ENCODE results near the gene ZDHHC1. TPM values are rescaled to one million over a fixed set of nuclear protein-coding genes. Genes with fewer than 3 reads are reported as not detected.

ZDHHC1 gene
- total RNA-seq, 4 donors from 2014 or later, result 7.1 to 36.3 (median 20.5) TPM

DNA sequence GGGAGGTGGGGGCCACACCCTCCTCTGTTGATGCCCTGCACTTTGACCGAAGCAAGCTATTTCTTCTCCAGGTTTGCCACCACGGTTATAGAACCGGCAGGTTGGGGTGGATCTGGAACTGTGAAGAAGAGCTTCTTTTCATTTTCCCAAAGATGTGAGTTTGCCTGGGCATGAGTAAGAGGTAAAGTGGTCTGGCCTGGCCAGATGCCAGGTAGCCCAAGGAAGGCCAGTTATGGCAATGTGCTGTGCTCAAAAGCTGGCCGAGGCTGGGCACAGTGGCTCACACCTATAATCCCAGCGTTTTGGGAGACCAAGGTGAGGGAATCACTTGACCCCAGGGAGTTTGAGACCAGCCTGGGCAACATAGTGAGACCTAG lies 46.0 kb upstream of the ZDHHC1 start:
- TF ChIP-seq EP300 (IDR thresholded peaks at IDR 0.05; ENCODE audit: low read depth) (no peak), POLR2A (IDR thresholded peaks at IDR 0.05) (peak; percentile 83), CTCF (IDR thresholded peaks at IDR 0.05) (no peak), POLR2AphosphoS5 (IDR thresholded peaks at IDR 0.05) (peak in 1 of 3 donors; percentile 14)
- no peak for DNase-seq
- Histone ChIP-seq H3K36me3 (no peaks in the 10 kb centered on the region), H3K27me3 (no peaks in the 10 kb centered on the region), H3K4me1 (peaks cover 74 to 84% (median 83%) of the 10 kb centered on the region in 4 donors), H3K4me3 (no peak overlapping the region), H3K27ac (peak overlapping the region; percentile 90 to 95 (median 94)), H3K9me3 (no peaks in the 10 kb centered on the region)
- intact Hi-C loops (cut with DNase I; ENCODE audit: low total_unique reads), result no loop called here
- WGBS, 2 donors (ENCODE audit: low coverage in 1 of 2), result 53% methylated on average over 5 of the region's 5 CpGs; no CpG with 5 or more reads in 1 of the 2 donors
- in situ Hi-C loops (cut with MboI; ENCODE audit: low pct_ligation_motif_present in 1 of 4, low pct_unique_long_range_greater_than_20kb in 1 of 4, low sequenced_read_pairs in 3 of 4), result no loop called here

DNA sequence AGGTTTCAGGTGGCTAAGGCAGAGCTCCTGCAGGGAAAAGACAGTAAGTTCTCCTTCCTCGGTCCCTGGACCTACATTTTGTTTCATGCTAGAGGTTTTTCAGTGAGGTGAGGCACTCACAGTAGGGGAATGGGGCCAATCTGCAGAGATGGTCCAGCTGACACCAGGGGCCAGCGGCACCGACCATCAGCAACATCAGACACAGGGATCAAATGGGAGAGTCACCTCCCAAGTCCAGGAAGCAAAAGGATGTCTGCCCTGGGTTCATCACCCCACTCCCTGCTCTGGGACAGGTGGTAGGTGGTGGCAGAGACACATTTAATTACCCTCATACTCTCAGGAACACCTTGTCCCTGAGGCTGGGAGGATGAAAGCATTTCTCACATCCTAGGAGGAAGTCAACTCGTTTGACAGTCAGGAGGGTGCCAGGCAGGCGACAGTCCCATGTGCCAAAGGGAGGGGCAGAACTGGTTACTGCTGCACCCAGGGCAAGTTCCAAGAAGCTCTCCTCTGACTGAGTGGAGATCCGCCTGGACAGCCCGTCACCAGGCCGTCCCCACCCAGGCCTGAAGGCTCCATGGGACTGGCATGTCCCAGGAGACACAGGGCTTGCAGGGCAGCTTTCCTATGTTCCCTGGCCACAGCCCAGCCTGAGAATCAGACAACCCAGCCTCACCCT lies 45.5 kb upstream of the ZDHHC1 start:
- peak overlapping the region; percentile 94 to 95 (median 94) for H3K27ac ChIP-seq
- WGBS, 2 donors (ENCODE audit: low coverage in 1 of 2), result 49% methylated on average over 8 of the region's 8 CpGs; no CpG with 5 or more reads in 1 of the 2 donors
- TF ChIP-seq EP300 (IDR thresholded peaks at IDR 0.05; ENCODE audit: low read depth) (peak; percentile 100), CTCF (IDR thresholded peaks at IDR 0.05) (no peak), POLR2A (IDR thresholded peaks at IDR 0.05) (no peak), POLR2AphosphoS5 (IDR thresholded peaks at IDR 0.05) (peak; percentile 72 to 98 (median 97))
- no peaks in the 10 kb centered on the region for H3K36me3 ChIP-seq
- intact Hi-C loops (cut with DNase I; ENCODE audit: low total_unique reads) (no loop called here), in situ Hi-C loops (cut with MboI; ENCODE audit: low pct_ligation_motif_present in 1 of 4, low pct_unique_long_range_greater_than_20kb in 1 of 4, low sequenced_read_pairs in 3 of 4) (no loop called here)
- no peaks in the 10 kb centered on the region for H3K9me3 ChIP-seq
- peaks cover 79 to 90% (median 88%) of the 10 kb centered on the region in 4 donors for H3K4me1 ChIP-seq
- peak; percentile 93 for DNase-seq
- no peaks in the 10 kb centered on the region for H3K27me3 ChIP-seq
- no peak overlapping the region for H3K4me3 ChIP-seq

GRCh38 chr16:67460961-67461360 lies 44.7 kb upstream of the ZDHHC1 start:
- no peaks in the 10 kb centered on the region for H3K27me3 ChIP-seq
- no peaks in the 10 kb centered on the region for H3K9me3 ChIP-seq
- no peaks in the 10 kb centered on the region for H3K36me3 ChIP-seq
- TF ChIP-seq CTCF (IDR thresholded peaks at IDR 0.05) (no peak), EP300 (IDR thresholded peaks at IDR 0.05; ENCODE audit: low read depth) (no peak), POLR2A (IDR thresholded peaks at IDR 0.05) (no peak), POLR2AphosphoS5 (IDR thresholded peaks at IDR 0.05) (no peak)
- WGBS, 2 donors (ENCODE audit: low coverage in 1 of 2), result 60 to 65% methylated on average over 2 of the region's 2 CpGs
- H3K27ac ChIP-seq, result peak overlapping the region; percentile 85 to 95 (median 94)
- intact Hi-C loops (cut with DNase I; ENCODE audit: low total_unique reads) (no loop called here), in situ Hi-C loops (cut with MboI; ENCODE audit: low pct_ligation_motif_present in 1 of 4, low pct_unique_long_range_greater_than_20kb in 1 of 4, low sequenced_read_pairs in 3 of 4) (no loop called here)
- H3K4me3 ChIP-seq, result no peak overlapping the region
- H3K4me1 ChIP-seq, result peaks cover 86 to 97% (median 96%) of the 10 kb centered on the region in 4 donors
- no peak for DNase-seq

- DNase-seq, result no peak
- intact Hi-C loops (cut with DNase I; ENCODE audit: low total_unique reads), result no loop called here
- Histone ChIP-seq H3K36me3 (no peaks in the 10 kb centered on the region), H3K27me3 (no peaks in the 10 kb centered on the region), H3K9me3 (no peaks in the 10 kb centered on the region), H3K4me3 (no peak overlapping the region), H3K27ac (peak overlapping the region; percentile 85 to 95 (median 94)), H3K4me1 (peaks cover 81 to 97% (median 92%) of the 10 kb centered on the region in 4 donors)
- TF ChIP-seq POLR2AphosphoS5 (IDR thresholded peaks at IDR 0.05) (peak; percentile 50 to 74 (median 58)), CTCF (IDR thresholded peaks at IDR 0.05) (no peak)
- 70% methylated on average over 5 of the region's 5 CpGs; no CpG with 5 or more reads in 1 of the 2 donors for WGBS, 2 donors (ENCODE audit: low coverage in 1 of 2)
- in situ Hi-C loops (cut with MboI; ENCODE audit: low pct_ligation_motif_present in 1 of 4, low pct_unique_long_range_greater_than_20kb in 1 of 4, low sequenced_read_pairs in 3 of 4), result no loop called here
Measured at GRCh38 chr16:67460168-67460567, 43.9 kb upstream of the ZDHHC1 start.
